Measurements from ENCODE around the gene ARHGAP28. TPM values are rescaled to one million over a fixed set of nuclear protein-coding genes. Genes with fewer than 3 reads are reported as not detected.

The ARHGAP28 gene
- polyA plus RNA-seq, 3 donors, result not detected

GRCh38 chr18:6755107-6755506 lies 25.6 kb downstream of the ARHGAP28 start:
- Histone ChIP-seq H2AFZ (ENCODE audit: insufficient read depth, low read depth, low read length, poor library complexity, severe bottlenecking) (no peak overlapping the region), H3K4me2 (replicated peaks; ENCODE audit: extremely low read depth, low read length, poor library complexity, severe bottlenecking) (no peak overlapping the region), H3K9ac (ENCODE audit: insufficient read depth, low read length, poor library complexity, severe bottlenecking) (no peak overlapping the region), H3K4me1 (ENCODE audit: control insufficient read depth in 1 of 2, insufficient read depth in 2 of 2, low read length in 2 of 2) (no peaks in the 10 kb centered on the region), H3K4me3 (replicated peaks in 1 of 3; ENCODE audit: low read depth in 2 of 3, low read length in 3 of 3) (no peak overlapping the region), H3K36me3 (replicated peaks in 1 of 2; ENCODE audit: control insufficient read depth in 1 of 2, insufficient read depth in 2 of 2, low read length in 2 of 2) (no peaks in the 10 kb centered on the region), H3K79me2 (ENCODE audit: insufficient read depth, low read length) (no peaks in the 10 kb centered on the region), H3K27me3 (ENCODE audit: control insufficient read depth in 2 of 2, insufficient read depth in 2 of 2, low read length in 2 of 2) (no peaks in the 10 kb centered on the region), H4K20me1 (ENCODE audit: insufficient read depth, low read length) (no peaks in the 10 kb centered on the region), H3K9me3 (replicated peaks in 1 of 2; ENCODE audit: control insufficient read depth in 1 of 2, insufficient read depth in 1 of 2, low read length in 2 of 2) (no peaks in the 10 kb centered on the region), H3K27ac (ENCODE audit: low read depth in 1 of 2, low read length in 2 of 2) (no peak overlapping the region)
- H3K27ac Mint-ChIP-seq, result no peak overlapping the region
- H3K36me3 Mint-ChIP-seq, result no peaks in the 10 kb centered on the region
- no peaks in the 10 kb centered on the region for H3K27me3 Mint-ChIP-seq (ENCODE audit: low read depth in 3 of 3)
- no peak for DNase-seq
- intact Hi-C loops (cut with micrococcal nuclease), result no loop called here
- 83% methylated on average over 1 of the region's 5 CpGs for WGBS (ENCODE audit: insufficient coverage)
- no peak for TF ChIP-seq CTCF (IDR thresholded peaks at IDR 0.05)
- peaks cover 0 to 13% (median 3%) of the 10 kb centered on the region in 7 donors for H3K9me3 Mint-ChIP-seq
- H3K4me1 Mint-ChIP-seq, result no peaks in the 10 kb centered on the region
- H3K4me3 Mint-ChIP-seq, result no peak overlapping the region

DNA sequence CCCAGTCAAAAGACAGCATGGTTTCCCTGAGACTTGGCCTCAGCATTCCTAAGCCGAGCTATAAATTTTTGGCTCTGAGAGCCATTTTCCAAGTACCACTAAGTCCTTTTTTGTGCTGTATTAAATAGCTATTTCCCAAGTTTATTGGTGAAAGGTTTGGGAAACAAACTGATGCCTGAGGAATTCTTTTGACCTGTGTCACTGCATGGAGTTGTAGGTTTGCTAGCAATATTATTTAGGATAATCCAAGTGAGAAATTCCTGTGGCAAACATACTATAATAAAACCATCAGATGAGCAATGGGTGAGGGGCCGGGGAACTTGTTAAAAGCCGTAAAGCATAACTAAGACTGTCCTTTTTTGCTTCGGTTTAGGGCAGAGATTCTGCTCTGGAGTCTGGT lies 28.4 kb downstream of the ARHGAP28 start:
- H3K79me2 ChIP-seq (ENCODE audit: insufficient read depth, low read length), result no peaks in the 10 kb centered on the region
- Mint-ChIP-seq H3K27ac (no peak overlapping the region), H3K4me3 (no peak overlapping the region), H3K9me3 (peaks cover 0 to 14% (median 4%) of the 10 kb centered on the region in 7 donors), H3K27me3 (ENCODE audit: low read depth in 3 of 3) (no peaks in the 10 kb centered on the region), H3K36me3 (no peaks in the 10 kb centered on the region), H3K4me1 (no peaks in the 10 kb centered on the region)
- no peaks in the 10 kb centered on the region for H4K20me1 ChIP-seq (ENCODE audit: insufficient read depth, low read length)
- H2AFZ ChIP-seq (ENCODE audit: insufficient read depth, low read depth, low read length, poor library complexity, severe bottlenecking), result no peak overlapping the region
- H3K9me3 ChIP-seq (replicated peaks in 1 of 2; ENCODE audit: control insufficient read depth in 1 of 2, insufficient read depth in 1 of 2, low read length in 2 of 2), result no peaks in the 10 kb centered on the region
- H3K4me1 ChIP-seq (ENCODE audit: control insufficient read depth in 1 of 2, insufficient read depth in 2 of 2, low read length in 2 of 2), result no peaks in the 10 kb centered on the region
- no peak for DNase-seq
- H3K27me3 ChIP-seq (ENCODE audit: control insufficient read depth in 2 of 2, insufficient read depth in 2 of 2, low read length in 2 of 2), result no peaks in the 10 kb centered on the region
- no peak overlapping the region for H3K4me2 ChIP-seq (replicated peaks; ENCODE audit: extremely low read depth, low read length, poor library complexity, severe bottlenecking)
- H3K9ac ChIP-seq (ENCODE audit: insufficient read depth, low read length, poor library complexity, severe bottlenecking), result no peak overlapping the region
- 93% methylated on average over 3 of the region's 4 CpGs for WGBS (ENCODE audit: insufficient coverage)
- no peak for TF ChIP-seq CTCF (IDR thresholded peaks at IDR 0.05)
- H3K27ac ChIP-seq (ENCODE audit: low read depth in 1 of 2, low read length in 2 of 2), result no peak overlapping the region
- H3K36me3 ChIP-seq (replicated peaks in 1 of 2; ENCODE audit: control insufficient read depth in 1 of 2, insufficient read depth in 2 of 2, low read length in 2 of 2), result no peaks in the 10 kb centered on the region
- no peak overlapping the region for H3K4me3 ChIP-seq (replicated peaks in 1 of 3; ENCODE audit: low read depth in 2 of 3, low read length in 3 of 3)
- intact Hi-C loops (cut with micrococcal nuclease), result no loop called here
